SK-N-SH (cell line): ENCODE measurements around the gene MYO3A. TPM values are rescaled to one million over a fixed set of nuclear protein-coding genes. Genes with fewer than 3 reads are reported as not detected.
A peak's percentile ranks its signal among the peaks of the same experiment; 100 is the strongest.

ENCODE experiments used
- CTCF ChIA-PET: fragments of 300-600, 350-600 bp; formaldehyde crosslinking; extraction: SDS; loops from one replicate; lab custom pipeline; 2021; lab: Yijun Ruan, JAX
- POLR2A ChIA-PET: fragments of 350-600 bp; sonication (Branson Sonifier 250); formaldehyde crosslinking; extraction: SDS; loops from one replicate; lab custom pipeline; 2020; ENCODE audit warnings: antibody characterized with exemption, inconsistent platforms; lab: Yijun Ruan, JAX
- DNase-seq: peaks from one replicate; pipeline ENCODE4 v3.0.0; 2012
- H2AFZ ChIP-seq: fragments of 200-600 bp; sonication (generic); 2 replicates; pipeline ENCODE4 v1.8.1; 2016; ENCODE audit warnings: antibody characterized with exemption, mild to moderate bottlenecking, low read depth
- H3F3A ChIP-seq: fragments of 200-600 bp; sonication (generic); replicated peaks from 2 replicates; pipeline ENCODE3; 2016; ENCODE audit warnings: antibody characterized with exemption, mild to moderate bottlenecking; ENCODE audit not compliant: insufficient read depth
- H3K27ac ChIP-seq, 2 experiments: fragments of 200-500 bp in 1 of 2; fragments of 200-600 bp in 1 of 2; sonication (Bioruptor generic) in 1 of 2; sonication (generic), shearing (Covaris generic) in 1 of 2; 2 replicates each; pipeline versions ENCODE4 v1.5.1 to v1.6.1; 2014 to 2016; ENCODE audit warnings: low read depth in 2 of 2, inconsistent platforms in 1 of 2, low read length in 1 of 2, mild to moderate bottlenecking in 1 of 2, mixed read lengths in 1 of 2
- H3K27me3 ChIP-seq: fragments of 200-600 bp; sonication (generic), shearing (Covaris generic); 2 replicates; pipeline ENCODE4 v1.6.1; 2016; ENCODE audit warnings: mixed run types; ENCODE audit not compliant: insufficient read depth
- H3K36me3 ChIP-seq, 2 experiments: fragments of 200-500 bp in 1 of 2; fragments of 200-600 bp in 1 of 2; sonication (Bioruptor generic) in 1 of 2; sonication (generic) in 1 of 2; replicated peaks in 1 of 2; 2 replicates each; pipeline versions ENCODE3 to v1.5.1; 2014 to 2016; ENCODE audit warnings: low read length in 1 of 2, mild to moderate bottlenecking in 1 of 2; ENCODE audit not compliant: insufficient read depth in 2 of 2, control insufficient read depth in 1 of 2
- H3K4me1 ChIP-seq, 2 experiments: fragments of 200-500 bp in 1 of 2; fragments of 200-600 bp in 1 of 2; sonication (Bioruptor generic) in 1 of 2; sonication (generic), shearing (Covaris generic) in 1 of 2; 2 replicates each; pipeline versions ENCODE4 v1.5.1 to v1.6.1; 2014 to 2016; ENCODE audit warnings: low read depth in 1 of 2, low read length in 1 of 2, mixed run types in 1 of 2; ENCODE audit not compliant: insufficient read depth in 2 of 2, control insufficient read depth in 1 of 2
- H3K4me2 ChIP-seq: fragments of 200-600 bp; sonication (generic), shearing (Covaris generic); 2 replicates; pipeline ENCODE4 v1.6.1; 2017; ENCODE audit warnings: mixed run types
- H3K4me3 ChIP-seq, 2 experiments: fragments of 200-500 bp in 1 of 2; fragments of 200-600 bp in 1 of 2; sonication (Bioruptor generic) in 1 of 2; sonication (generic), shearing (Covaris generic) in 1 of 2; 2 replicates each; pipeline versions ENCODE4 v1.5.1 to v1.8.1; 2014 to 2016; ENCODE audit warnings: low read depth in 2 of 2, inconsistent platforms in 1 of 2, low read length in 1 of 2, mild to moderate bottlenecking in 1 of 2, mixed read lengths in 1 of 2, moderate library complexity in 1 of 2
- H3K79me2 ChIP-seq: fragments of 200-600 bp; sonication (generic); 2 replicates; pipeline ENCODE4 v1.8.1; 2017; ENCODE audit warnings: mild to moderate bottlenecking; ENCODE audit not compliant: insufficient read depth
- H3K9ac ChIP-seq: fragments of 200-600 bp; sonication (generic); 2 replicates; pipeline ENCODE4 v1.6.1; 2017; ENCODE audit warnings: mixed run types
- H3K9me2 ChIP-seq: fragments of 200-600 bp; sonication (generic); 2 replicates; pipeline ENCODE4 v1.6.1; 2017; ENCODE audit warnings: mixed run types
- H3K9me3 ChIP-seq: fragments of 200-600 bp; sonication (generic); 2 replicates; pipeline ENCODE4 v1.6.1; 2017; ENCODE audit warnings: mixed run types, mild to moderate bottlenecking, moderate library complexity
- H4K20me1 ChIP-seq: fragments of 200-600 bp; sonication (generic); 2 replicates; pipeline ENCODE4 v1.6.1; 2017; ENCODE audit warnings: mild to moderate bottlenecking, mixed run types; ENCODE audit not compliant: insufficient read depth
- GABPA ChIP-seq: IDR thresholded peaks from 2 replicates; pipeline ENCODE4 v1.4.0; 2012; ENCODE audit warnings: low read depth, mild to moderate bottlenecking
- JUND ChIP-seq: IDR thresholded peaks from 2 replicates; pipeline ENCODE4 v1.4.0; 2012
- MEF2A ChIP-seq: IDR thresholded peaks from 2 replicates; pipeline ENCODE4 v1.4.0; 2012; ENCODE audit warnings: low read depth, borderline replicate concordance
- NRF1 ChIP-seq: IDR thresholded peaks from 2 replicates; pipeline ENCODE4 v1.6.1; 2012; ENCODE audit warnings: low read depth, mild to moderate bottlenecking, low read length
- RAD21 ChIP-seq: IDR thresholded peaks from 2 replicates; pipeline ENCODE4 v1.6.1; 2012; ENCODE audit warnings: mild to moderate bottlenecking, low read length
- RFX5 ChIP-seq: IDR thresholded peaks from 2 replicates; pipeline ENCODE4 v1.6.1; 2012; ENCODE audit warnings: mild to moderate bottlenecking, improper control_type of control experiment, low read length
- SMC3 ChIP-seq: IDR thresholded peaks from 2 replicates; pipeline ENCODE4 v1.6.1; 2012; ENCODE audit warnings: low read depth, low read length, improper control_type of control experiment
- TEAD4 ChIP-seq: IDR thresholded peaks from 2 replicates; pipeline ENCODE4 v1.4.0; 2012; ENCODE audit warnings: mild to moderate bottlenecking, borderline replicate concordance; ENCODE audit not compliant: insufficient read depth
- YY1 ChIP-seq: IDR thresholded peaks from 2 replicates; pipeline ENCODE4 v1.4.0; 2012; ENCODE audit warnings: low read depth, mild to moderate bottlenecking
- WGBS: methylation state at CpG from one replicate; pipeline ENCODE4 v1.1.6; 2017; ENCODE audit warnings: low lambda C conversion rate; 5-methylcytosine and 5-hydroxymethylcytosine counted together
- polyA plus RNA-seq, 3 experiments: library from polyadenylated mRNA; depleted of rRNA; stranded (reverse); fragments of >200 nt; gene quantifications; 2 replicates each; pipeline ENCODE4 v1.2.3, GENCODE V29; 2012
- TF ChIP-seq, protein P1 (sequence below): IDR thresholded peaks from 2 replicates; pipeline ENCODE4 v1.4.0; 2012; ENCODE audit warnings: low read depth, borderline replicate concordance
- TF ChIP-seq, protein P2 (sequence below): IDR thresholded peaks from 2 replicates; pipeline ENCODE4 v1.4.0; 2012; ENCODE audit warnings: low read depth, borderline replicate concordance

MYO3A gene
- polyA plus RNA-seq, 1 of the 3 experiments (the other 2 are of a cell fraction): not detected

DNA sequence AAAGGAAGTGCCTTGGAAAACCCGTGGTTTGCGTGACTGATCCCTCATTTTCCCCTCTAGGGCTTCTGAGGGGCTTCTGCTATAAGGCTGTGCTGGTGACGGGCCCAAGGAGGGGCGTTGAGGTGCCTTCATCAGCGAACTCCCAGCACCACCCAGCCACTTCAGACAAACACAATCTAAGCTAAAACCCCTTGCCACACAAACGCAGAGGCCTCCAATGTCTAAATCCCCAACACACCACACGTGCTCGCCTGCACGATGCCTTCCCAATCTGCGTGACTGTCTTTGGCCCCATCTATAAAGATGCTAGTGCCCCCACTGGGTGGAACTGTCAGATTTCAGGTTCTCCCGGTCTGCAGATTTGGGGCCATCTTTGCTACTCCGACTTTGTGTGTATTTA, 278.5 kb downstream of the MYO3A start:
- Histone ChIP-seq H3K27me3 (peaks cover 27% of the 10 kb centered on the region), H4K20me1 (no peaks in the 10 kb centered on the region), H3F3A (no peaks in the 10 kb centered on the region), H3K27ac (no peak overlapping the region), H3K4me3 (no peak overlapping the region), H3K9ac (no peak overlapping the region), H3K36me3 (no peaks in the 10 kb centered on the region), H3K9me3 (no peaks in the 10 kb centered on the region), H3K4me2 (no peak overlapping the region), H3K4me1 (no peaks in the 10 kb centered on the region), H3K9me2 (no peaks in the 10 kb centered on the region), H2AFZ (no peak overlapping the region), H3K79me2 (no peaks in the 10 kb centered on the region)
- WGBS: 2% methylated on average over 12 of the region's 12 CpGs
- ChIA-PET CTCF (no interaction called here), POLR2A (no interaction called here)
- TF ChIP-seq GABPA: no peak
- no peak for TF ChIP-seq RAD21
- no peak for TF ChIP-seq RFX5
- TF ChIP-seq MEF2A: no peak
- no peak for TF ChIP-seq SMC3
- no peak for TF ChIP-seq NRF1
- TF ChIP-seq, protein P1, sequence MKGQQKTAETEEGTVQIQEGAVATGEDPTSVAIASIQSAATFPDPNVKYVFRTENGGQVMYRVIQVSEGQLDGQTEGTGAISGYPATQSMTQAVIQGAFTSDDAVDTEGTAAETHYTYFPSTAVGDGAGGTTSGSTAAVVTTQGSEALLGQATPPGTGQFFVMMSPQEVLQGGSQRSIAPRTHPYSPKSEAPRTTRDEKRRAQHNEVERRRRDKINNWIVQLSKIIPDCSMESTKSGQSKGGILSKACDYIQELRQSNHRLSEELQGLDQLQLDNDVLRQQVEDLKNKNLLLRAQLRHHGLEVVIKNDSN: no peak
- no peak for TF ChIP-seq JUND
- TF ChIP-seq, protein P2, sequence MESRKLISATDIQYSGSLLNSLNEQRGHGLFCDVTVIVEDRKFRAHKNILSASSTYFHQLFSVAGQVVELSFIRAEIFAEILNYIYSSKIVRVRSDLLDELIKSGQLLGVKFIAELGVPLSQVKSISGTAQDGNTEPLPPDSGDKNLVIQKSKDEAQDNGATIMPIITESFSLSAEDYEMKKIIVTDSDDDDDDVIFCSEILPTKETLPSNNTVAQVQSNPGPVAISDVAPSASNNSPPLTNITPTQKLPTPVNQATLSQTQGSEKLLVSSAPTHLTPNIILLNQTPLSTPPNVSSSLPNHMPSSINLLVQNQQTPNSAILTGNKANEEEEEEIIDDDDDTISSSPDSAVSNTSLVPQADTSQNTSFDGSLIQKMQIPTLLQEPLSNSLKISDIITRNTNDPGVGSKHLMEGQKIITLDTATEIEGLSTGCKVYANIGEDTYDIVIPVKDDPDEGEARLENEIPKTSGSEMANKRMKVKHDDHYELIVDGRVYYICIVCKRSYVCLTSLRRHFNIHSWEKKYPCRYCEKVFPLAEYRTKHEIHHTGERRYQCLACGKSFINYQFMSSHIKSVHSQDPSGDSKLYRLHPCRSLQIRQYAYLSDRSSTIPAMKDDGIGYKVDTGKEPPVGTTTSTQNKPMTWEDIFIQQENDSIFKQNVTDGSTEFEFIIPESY: no peak
- TF ChIP-seq TEAD4: no peak
- no peak for TF ChIP-seq YY1
- DNase-seq: no peak

DNA sequence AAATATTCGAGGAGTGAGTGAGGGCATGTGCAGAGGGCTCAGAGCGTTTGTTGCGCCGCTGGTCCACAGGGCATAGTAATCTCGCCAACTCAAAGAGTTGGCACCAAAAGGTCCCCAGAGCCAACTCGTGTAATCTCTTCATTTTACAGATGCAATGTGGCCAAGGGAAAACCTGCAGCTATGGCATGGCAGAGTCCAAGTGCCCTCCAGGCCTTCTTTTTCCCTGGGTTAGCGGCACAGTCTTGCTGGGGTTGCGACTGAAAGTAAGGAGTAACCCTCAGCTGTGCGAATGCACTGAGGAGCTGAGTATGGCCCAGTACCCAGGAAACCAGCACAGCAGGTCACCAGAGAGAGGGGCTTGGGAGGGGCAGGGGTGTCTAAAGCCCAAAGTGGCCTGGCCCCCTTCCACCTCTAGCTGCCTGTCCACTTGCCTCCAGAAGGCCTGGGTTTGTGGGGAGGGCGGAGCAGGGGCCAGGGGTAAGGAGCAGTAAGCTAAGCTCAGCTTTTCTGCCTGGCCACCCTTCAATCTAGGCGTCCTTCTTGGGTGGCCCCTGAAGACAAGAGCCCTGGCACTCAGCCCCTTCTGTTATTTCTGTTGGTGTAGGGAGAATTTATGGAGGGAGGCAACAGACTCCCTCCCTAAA, 279.2 kb downstream of the MYO3A start:
- H3F3A ChIP-seq: no peaks in the 10 kb centered on the region
- H2AFZ ChIP-seq: no peak overlapping the region
- H3K27me3 ChIP-seq: peaks cover 35% of the 10 kb centered on the region
- peak; percentile 9 for DNase-seq
- no peaks in the 10 kb centered on the region for H3K36me3 ChIP-seq
- no peak overlapping the region for H3K9ac ChIP-seq
- TF ChIP-seq, protein P2: no peak
- TF ChIP-seq TEAD4: no peak
- H3K9me3 ChIP-seq: no peaks in the 10 kb centered on the region
- no peaks in the 10 kb centered on the region for H4K20me1 ChIP-seq
- 10% methylated on average over 5 of the region's 11 CpGs for WGBS
- H3K79me2 ChIP-seq: no peaks in the 10 kb centered on the region
- POLR2A ChIA-PET: no interaction called here
- no peaks in the 10 kb centered on the region for H3K4me1 ChIP-seq
- no peaks in the 10 kb centered on the region for H3K9me2 ChIP-seq
- H3K4me2 ChIP-seq: no peak overlapping the region
- CTCF ChIA-PET: no interaction called here
- H3K27ac ChIP-seq: no peak overlapping the region
- no peak overlapping the region for H3K4me3 ChIP-seq
